H9 (cell line): ENCODE data around the gene MEF2C. TPM values are rescaled to one million over a fixed set of nuclear protein-coding genes. Genes with fewer than 3 reads are reported as not detected.

Source experiments
- DNase-seq: peaks from one replicate; pipeline ENCODE4 v3.0.0-alpha.2; 2017
- H2AFZ ChIP-seq: one replicate; pipeline ENCODE4 v1.6.1; 2013; ENCODE audit warnings: mild to moderate bottlenecking, low read length, control low read depth, moderate library complexity
- H2AK5ac ChIP-seq: 2 replicates; pipeline ENCODE4 v1.6.1; 2013; ENCODE audit warnings: low read length, control low read depth, mixed read lengths; ENCODE audit not compliant: insufficient read length
- H2BK120ac ChIP-seq: one replicate; pipeline ENCODE4 v1.6.1; 2013; ENCODE audit warnings: low read depth, mild to moderate bottlenecking, low read length, control low read depth, inconsistent platforms; ENCODE audit not compliant: poor library complexity, severe bottlenecking
- H2BK12ac ChIP-seq: 2 replicates; pipeline ENCODE4 v1.6.1; 2013; ENCODE audit warnings: low read length, control low read depth, mixed read lengths, low read depth; ENCODE audit not compliant: insufficient read length
- H2BK15ac ChIP-seq: 2 replicates; pipeline ENCODE4 v1.6.1; 2013; ENCODE audit warnings: low read depth, low read length, control low read depth
- H2BK20ac ChIP-seq: one replicate; pipeline ENCODE4 v1.6.1; 2013; ENCODE audit warnings: low read depth, mild to moderate bottlenecking, low read length, control low read depth, inconsistent platforms; ENCODE audit not compliant: poor library complexity, severe bottlenecking
- H2BK5ac ChIP-seq: 2 replicates; pipeline ENCODE4 v1.6.1; 2013; ENCODE audit warnings: low read length, control low read depth, mixed read lengths; ENCODE audit not compliant: insufficient read length
- H3K14ac ChIP-seq: 2 replicates; pipeline ENCODE4 v1.6.1; 2013; ENCODE audit warnings: low read length, control low read depth; ENCODE audit not compliant: insufficient read depth
- H3K18ac ChIP-seq: 2 replicates; pipeline ENCODE4 v1.6.1; 2013; ENCODE audit warnings: low read depth, mild to moderate bottlenecking, mixed read lengths, low read length, control low read depth; ENCODE audit not compliant: insufficient read length
- H3K23ac ChIP-seq: 2 replicates; pipeline ENCODE4 v1.6.1; 2013; ENCODE audit warnings: low read length, control low read depth, mixed read lengths, low read depth; ENCODE audit not compliant: insufficient read length
- H3K23me2 ChIP-seq: 2 replicates; pipeline ENCODE4 v1.6.1; 2013; ENCODE audit warnings: low read depth, mild to moderate bottlenecking, mixed read lengths, low read length, control low read depth; ENCODE audit not compliant: insufficient read length, poor library complexity, severe bottlenecking
- H3K27ac ChIP-seq: 2 replicates; pipeline ENCODE4 v1.5.1; 2013; ENCODE audit warnings: low read length, control low read depth, mixed read lengths, low read depth; ENCODE audit not compliant: insufficient read length
- H3K27me3 ChIP-seq: 2 replicates; pipeline ENCODE4 v1.6.1; 2013; ENCODE audit warnings: low read length, control low read depth, inconsistent platforms; ENCODE audit not compliant: insufficient read depth
- H3K4ac ChIP-seq: 2 replicates; pipeline ENCODE4 v1.6.1; 2013; ENCODE audit warnings: low read depth, mild to moderate bottlenecking, control low read depth, inconsistent platforms, low read length, moderate library complexity
- H3K4me1 ChIP-seq: 2 replicates; pipeline ENCODE4 v1.6.1; 2013; ENCODE audit warnings: low read length, control low read depth, inconsistent platforms; ENCODE audit not compliant: insufficient read depth
- H3K4me2 ChIP-seq: 2 replicates; pipeline ENCODE4 v1.6.1; 2013; ENCODE audit warnings: low read length, control low read depth, mixed read lengths; ENCODE audit not compliant: insufficient read length, insufficient read depth
- H3K56ac ChIP-seq: 2 replicates; pipeline ENCODE4 v1.6.1; 2013; ENCODE audit warnings: low read depth, mild to moderate bottlenecking, mixed read lengths, low read length, control low read depth; ENCODE audit not compliant: insufficient read length
- H3K79me1 ChIP-seq: 2 replicates; pipeline ENCODE4 v1.6.1; 2013; ENCODE audit warnings: low read depth, mild to moderate bottlenecking, moderate library complexity, low read length, control low read depth, inconsistent platforms; ENCODE audit not compliant: insufficient read depth, poor library complexity, severe bottlenecking
- H3K79me2 ChIP-seq: 2 replicates; pipeline ENCODE4 v1.6.1; 2013; ENCODE audit warnings: low read length, control low read depth, inconsistent platforms; ENCODE audit not compliant: insufficient read depth
- H3K9ac ChIP-seq: 2 replicates; pipeline ENCODE4 v1.6.1; 2013; ENCODE audit warnings: low read length, control low read depth, mixed read lengths; ENCODE audit not compliant: insufficient read length; ENCODE audit errors: extremely low read depth
- H3K9me3 ChIP-seq: one replicate; pipeline ENCODE4 v1.6.1; 2013; ENCODE audit warnings: low read depth, low read length, inconsistent platforms; ENCODE audit not compliant: control insufficient read depth
- H3T11ph ChIP-seq: one replicate; pipeline ENCODE4 v1.6.1; 2013; ENCODE audit warnings: mild to moderate bottlenecking, low read length, control low read depth, inconsistent platforms
- H4K20me1 ChIP-seq: one replicate; pipeline ENCODE4 v1.6.1; 2013; ENCODE audit not compliant: control insufficient read depth, insufficient read length, insufficient read depth
- H4K5ac ChIP-seq: 2 replicates; pipeline ENCODE4 v1.6.1; 2013; ENCODE audit warnings: low read depth, mild to moderate bottlenecking, mixed read lengths, low read length, control low read depth; ENCODE audit not compliant: insufficient read length
- H4K8ac ChIP-seq: replicated peaks from 2 replicates; pipeline ENCODE4 v1.6.1; 2013; ENCODE audit warnings: low read length, control low read depth, mixed read lengths, low read depth; ENCODE audit not compliant: insufficient read length
- H4K91ac ChIP-seq: 2 replicates; pipeline ENCODE4 v1.6.1; 2013; ENCODE audit warnings: low read depth, mild to moderate bottlenecking, moderate library complexity, mixed read lengths, low read length, control low read depth; ENCODE audit not compliant: insufficient read length
- H3K27ac Mint-ChIP-seq, 3 experiments: 2 replicates in 2 of 3; 3 replicates in 1 of 3; pipeline ENCODE4 v1.8.0; 2020 to 2021; ENCODE audit warnings: mixed read lengths in 3 of 3, mild to moderate bottlenecking in 1 of 3, moderate library complexity in 1 of 3
- H3K27me3 Mint-ChIP-seq: 2 replicates; pipeline ENCODE4 v1.8.0; 2021; ENCODE audit warnings: low read depth, mild to moderate bottlenecking, moderate library complexity, mixed read lengths
- H3K36me3 Mint-ChIP-seq, 3 experiments: 2 replicates in 2 of 3; 3 replicates in 1 of 3; pipeline ENCODE4 v1.8.0; 2020 to 2021; ENCODE audit warnings: low read depth in 3 of 3, mixed read lengths in 3 of 3; ENCODE audit not compliant: insufficient read depth in 1 of 3
- H3K4me1 Mint-ChIP-seq, 2 experiments: 2 replicates each; pipeline ENCODE4 v1.8.0; 2020; ENCODE audit warnings: mixed read lengths in 2 of 2
- H3K4me3 Mint-ChIP-seq, 2 experiments: 2 replicates in 1 of 2; 3 replicates in 1 of 2; pipeline ENCODE4 v1.8.0; 2020 to 2021; ENCODE audit warnings: mild to moderate bottlenecking in 2 of 2, mixed read lengths in 2 of 2, moderate library complexity in 1 of 2
- H3K9me3 Mint-ChIP-seq, 2 experiments: 2 replicates in 1 of 2; 3 replicates in 1 of 2; pipeline ENCODE4 v1.8.0; 2020; ENCODE audit warnings: mild to moderate bottlenecking in 2 of 2, mixed read lengths in 2 of 2, moderate library complexity in 1 of 2
- CTCF ChIP-seq: fragments of 200-600 bp; sonication (generic); conservative IDR thresholded peaks from 3 replicates; pipeline ENCODE4 v1.8.0; 2021; ENCODE audit warnings: antibody characterized with exemption, mild to moderate bottlenecking
- WGBS: extraction: QIAGEN DNeasy Blood & Tissue Kit; methylation state at CpG from one replicate; pipeline ENCODE4 v1.1.7; 2013; ENCODE audit warnings: missing lambda C conversion rate, low lambda C conversion rate, mixed read lengths; ENCODE audit not compliant: insufficient read length; ENCODE audit errors: extremely low coverage; 5-methylcytosine and 5-hydroxymethylcytosine counted together
- total RNA-seq: library from RNA; stranded (reverse); gene quantifications from 2 replicates; pipeline ENCODE4 v1.2.1, GENCODE V29; 2021

The MEF2C gene
- total RNA-seq, 1 experiment from 2014 or later, result 0.11 TPM

GRCh38 chr5:88719434-88719833, 163.6 kb downstream of the MEF2C start:
- no peak overlapping the region for H2BK5ac ChIP-seq
- H3K9ac ChIP-seq, result no peak overlapping the region
- no peak overlapping the region for H3K27ac Mint-ChIP-seq
- H3K56ac ChIP-seq, result no peak overlapping the region
- H3K79me2 ChIP-seq, result no peaks in the 10 kb centered on the region
- H3K27me3 ChIP-seq, result peaks cover 4% of the 10 kb centered on the region; the same call in 1 of the 2 replicates
- no peak overlapping the region for H3K23ac ChIP-seq
- H2AK5ac ChIP-seq, result no peak overlapping the region
- H3K9me3 ChIP-seq, result no peaks in the 10 kb centered on the region
- no peak overlapping the region for H3K14ac ChIP-seq
- no peak overlapping the region for H3T11ph ChIP-seq
- H4K5ac ChIP-seq, result no peak overlapping the region
- H4K91ac ChIP-seq, result no peak overlapping the region
- no peaks in the 10 kb centered on the region for H3K36me3 Mint-ChIP-seq
- H2AFZ ChIP-seq, result no peak overlapping the region
- whole genome bisulfite sequencing, result no CpG with 5 or more reads among the region's 3 CpGs
- H2BK15ac ChIP-seq, result no peak overlapping the region
- DNase-seq, result no peak
- H2BK20ac ChIP-seq, result no peak overlapping the region
- H3K4me1 ChIP-seq, result peaks cover 2% of the 10 kb centered on the region; the same call in 1 of the 2 replicates
- no peak overlapping the region for H3K4me2 ChIP-seq
- H3K4me3 Mint-ChIP-seq, result no peak overlapping the region
- H2BK12ac ChIP-seq, result no peak overlapping the region
- H3K27me3 Mint-ChIP-seq, result peaks cover 14% of the 10 kb centered on the region
- no peak overlapping the region for H4K8ac ChIP-seq
- no peak overlapping the region for H3K18ac ChIP-seq
- no peak overlapping the region for H3K27ac ChIP-seq
- no peak for TF ChIP-seq CTCF
- no peak overlapping the region for H2BK120ac ChIP-seq
- H4K20me1 ChIP-seq, result no peaks in the 10 kb centered on the region
- H3K9me3 Mint-ChIP-seq, result no peaks in the 10 kb centered on the region
- peaks cover 11 to 19% of the 10 kb centered on the region in 2 experiments for H3K4me1 Mint-ChIP-seq
- H3K23me2 ChIP-seq, result no peaks in the 10 kb centered on the region
- no peak overlapping the region for H3K4ac ChIP-seq
- H3K79me1 ChIP-seq, result no peaks in the 10 kb centered on the region
